Heart left ventricle (tissue), 13 donors: ENCODE results near the gene PCSK1N.

Source experiments
- POLR2A ChIP-seq, 2 donors: fragments of 450-650 bp; IDR thresholded peaks; one replicate each; pipeline ENCODE4 v1.6.1; 2017; ENCODE audit warnings: antibody characterized with exemption in 2 of 2, mild to moderate bottlenecking in 2 of 2, moderate library complexity in 2 of 2
- TF ChIP-seq, protein P1 (sequence below), 12 donors: fragments of 200-600 bp; sonication (generic) in 4 of 12; IDR thresholded peaks; one replicate each; pipeline versions ENCODE4 v1.5.0 to v1.8.0; 2018 to 2022; ENCODE audit warnings: antibody characterized with exemption in 12 of 12, mild to moderate bottlenecking in 5 of 12
- donor health status: ischemic (EF 13 %, LVEDD 7.1; RV severe dilation, severe dysfunction).
- donor health status: DM: no; HTN: yes; CAD: no.
- donor health status: DM: no; HTN: no; CAD: no.
- donor health status: ischemic (EF 25% LVEDD 6.9; RV normal size, moderate dysfunction).
- donor health status: ischemic (EF 25% LVEDD 5.7; RV mildly dilated, moderate dysfunction).
- donor health status: ischemic (EF 35%, LVEDD 5.7; RV mildly dilated, moderate dysfunction).
- donor health status: nonischemic (EF 11% LVEDD 7.7; RV severe dilation, severe dysfunction).
- donor health status: DM: yes; HTN: yes; CAD: no.
- donor health status: PGD.
- donor health status: ischemic (EF 29% LVEDD 5.4; RV normal size, mild dysfunction).
- donor health status: nonischemic (EF 23%, LVEDD 6.1; RV moderate dilation, normal function).

- TF ChIP-seq, protein P1, sequence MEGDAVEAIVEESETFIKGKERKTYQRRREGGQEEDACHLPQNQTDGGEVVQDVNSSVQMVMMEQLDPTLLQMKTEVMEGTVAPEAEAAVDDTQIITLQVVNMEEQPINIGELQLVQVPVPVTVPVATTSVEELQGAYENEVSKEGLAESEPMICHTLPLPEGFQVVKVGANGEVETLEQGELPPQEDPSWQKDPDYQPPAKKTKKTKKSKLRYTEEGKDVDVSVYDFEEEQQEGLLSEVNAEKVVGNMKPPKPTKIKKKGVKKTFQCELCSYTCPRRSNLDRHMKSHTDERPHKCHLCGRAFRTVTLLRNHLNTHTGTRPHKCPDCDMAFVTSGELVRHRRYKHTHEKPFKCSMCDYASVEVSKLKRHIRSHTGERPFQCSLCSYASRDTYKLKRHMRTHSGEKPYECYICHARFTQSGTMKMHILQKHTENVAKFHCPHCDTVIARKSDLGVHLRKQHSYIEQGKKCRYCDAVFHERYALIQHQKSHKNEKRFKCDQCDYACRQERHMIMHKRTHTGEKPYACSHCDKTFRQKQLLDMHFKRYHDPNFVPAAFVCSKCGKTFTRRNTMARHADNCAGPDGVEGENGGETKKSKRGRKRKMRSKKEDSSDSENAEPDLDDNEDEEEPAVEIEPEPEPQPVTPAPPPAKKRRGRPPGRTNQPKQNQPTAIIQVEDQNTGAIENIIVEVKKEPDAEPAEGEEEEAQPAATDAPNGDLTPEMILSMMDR (IDR thresholded peaks at IDR 0.05) = no peak
- no peak for TF ChIP-seq POLR2A (IDR thresholded peaks at IDR 0.05)
Observed at GRCh38 chrX:48781705-48782104, 53.7 kb downstream of the PCSK1N start.
